Peyer's patch (tissue), 4 donors: Measurements from ENCODE around the gene LEMD1. TPM values are rescaled to one million over a fixed set of nuclear protein-coding genes. Genes with fewer than 3 reads are reported as not detected.

Source experiments
- DNase-seq, 3 donors: peaks; one replicate each; pipeline ENCODE4 v3.0.0-alpha.2; 2017 to 2019
- H3K27ac ChIP-seq, 4 donors: fragments of 200-600 bp; sonication (generic); one replicate each; pipeline ENCODE4 v1.5.1; 2016 to 2019
- H3K27me3 ChIP-seq, 2 donors: fragments of 200-600 bp; sonication (generic); one replicate each; pipeline ENCODE4 v1.5.1; 2019
- H3K36me3 ChIP-seq, 3 donors: fragments of 200-600 bp; sonication (generic); one replicate each; pipeline ENCODE4 v1.5.1; 2016 to 2019
- H3K4me1 ChIP-seq, 4 donors: fragments of 200-600 bp; sonication (generic); one replicate each; pipeline ENCODE4 v1.5.1; 2016 to 2019
- H3K4me3 ChIP-seq, 4 donors: fragments of 200-600 bp; sonication (generic); 1 replicate in 3 of 4; 2 replicates in 1 of 4; pipeline ENCODE4 v1.5.1; 2016 to 2019; ENCODE audit warnings: mild to moderate bottlenecking in 1 of 4
- H3K9me3 ChIP-seq, 4 donors: fragments of 200-600 bp; sonication (generic); one replicate each; pipeline ENCODE4 v1.5.1; 2016 to 2019; ENCODE audit warnings: mild to moderate bottlenecking in 1 of 4
- POLR2A ChIP-seq, 2 donors: fragments of 450-650 bp; IDR thresholded peaks; one replicate each; pipeline ENCODE4 v1.5.1; 2017; ENCODE audit warnings: antibody characterized with exemption in 2 of 2, mild to moderate bottlenecking in 2 of 2, moderate library complexity in 2 of 2
- total RNA-seq, 4 donors: library from RNA; depleted of rRNA; stranded (reverse); fragments of >200 nt; gene quantifications; one replicate each; pipeline ENCODE4 v1.1.0, GENCODE V29; 2016
- TF ChIP-seq, protein P1 (sequence below), 6 experiments: fragments of 450-650 bp in 4 of 6; fragments of 200-600 bp in 2 of 6; sonication (generic) in 1 of 6; IDR thresholded peaks; one replicate each; pipeline ENCODE4 v1.5.1; 2017 to 2019; ENCODE audit warnings: antibody characterized with exemption in 6 of 6, mild to moderate bottlenecking in 3 of 6, moderate library complexity in 1 of 6

Gene LEMD1
- total RNA-seq, 4 donors from 2014 or later = 2.4 to 3.7 TPM; not detected in 2

DNA sequence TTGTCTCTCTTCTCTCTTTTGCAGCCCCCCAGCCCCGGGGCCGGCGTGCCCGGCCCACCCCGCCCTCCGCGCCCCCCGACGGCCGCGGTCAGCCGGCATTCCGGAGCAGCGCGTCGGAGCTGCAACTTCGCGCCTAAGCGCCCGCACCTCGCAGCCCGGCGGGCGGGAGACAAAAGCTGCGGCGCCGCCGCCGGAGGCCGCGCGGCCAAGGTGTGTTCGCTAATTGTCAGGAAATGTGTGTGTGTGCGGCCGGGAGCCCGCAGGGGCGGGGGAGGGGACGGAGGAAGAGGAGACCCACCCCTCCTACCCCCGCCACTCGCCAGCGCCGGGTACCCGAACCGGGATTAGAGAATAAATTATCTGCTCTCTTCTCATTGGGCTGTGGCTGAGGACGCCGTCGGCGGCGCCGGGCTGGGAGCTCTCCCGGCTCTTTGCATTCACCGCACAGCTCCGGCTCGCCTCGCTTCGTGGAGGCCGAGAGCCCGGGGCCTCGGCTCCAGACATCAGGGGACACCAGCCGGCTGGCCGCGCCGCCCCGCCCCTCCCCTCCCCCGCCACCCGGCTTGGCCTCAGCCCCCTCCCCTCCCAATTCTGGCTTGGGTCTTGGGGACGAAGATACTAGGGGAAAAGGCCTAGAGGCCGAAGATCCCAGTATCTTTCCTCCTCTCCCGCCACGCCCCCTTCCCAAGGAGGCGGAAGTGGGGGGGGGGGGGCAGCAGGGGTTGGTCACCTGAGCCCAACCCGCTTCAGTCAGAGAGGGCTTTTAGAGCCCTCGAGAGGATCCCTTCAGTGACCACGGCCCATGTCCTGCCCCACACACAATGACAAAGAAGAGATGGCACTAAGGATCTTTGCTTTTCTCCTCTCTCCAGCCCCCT lies 35.3 kb upstream of the LEMD1 start:
- Histone ChIP-seq H3K36me3 (no peaks in the 10 kb centered on the region), H3K27ac (no peak overlapping the region), H3K4me1 (peaks cover 5 to 23% (median 12%) of the 10 kb centered on the region in 4 donors), H3K4me3 (peak overlapping the region in 3 of 4 donors; percentile 30 to 42 (median 37)), H3K27me3 (peaks cover 0 to 42% of the 10 kb centered on the region in 2 donors), H3K9me3 (no peaks in the 10 kb centered on the region)
- TF ChIP-seq, protein P1, sequence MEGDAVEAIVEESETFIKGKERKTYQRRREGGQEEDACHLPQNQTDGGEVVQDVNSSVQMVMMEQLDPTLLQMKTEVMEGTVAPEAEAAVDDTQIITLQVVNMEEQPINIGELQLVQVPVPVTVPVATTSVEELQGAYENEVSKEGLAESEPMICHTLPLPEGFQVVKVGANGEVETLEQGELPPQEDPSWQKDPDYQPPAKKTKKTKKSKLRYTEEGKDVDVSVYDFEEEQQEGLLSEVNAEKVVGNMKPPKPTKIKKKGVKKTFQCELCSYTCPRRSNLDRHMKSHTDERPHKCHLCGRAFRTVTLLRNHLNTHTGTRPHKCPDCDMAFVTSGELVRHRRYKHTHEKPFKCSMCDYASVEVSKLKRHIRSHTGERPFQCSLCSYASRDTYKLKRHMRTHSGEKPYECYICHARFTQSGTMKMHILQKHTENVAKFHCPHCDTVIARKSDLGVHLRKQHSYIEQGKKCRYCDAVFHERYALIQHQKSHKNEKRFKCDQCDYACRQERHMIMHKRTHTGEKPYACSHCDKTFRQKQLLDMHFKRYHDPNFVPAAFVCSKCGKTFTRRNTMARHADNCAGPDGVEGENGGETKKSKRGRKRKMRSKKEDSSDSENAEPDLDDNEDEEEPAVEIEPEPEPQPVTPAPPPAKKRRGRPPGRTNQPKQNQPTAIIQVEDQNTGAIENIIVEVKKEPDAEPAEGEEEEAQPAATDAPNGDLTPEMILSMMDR (IDR thresholded peaks at IDR 0.05) = no peak
- no peak for TF ChIP-seq POLR2A (IDR thresholded peaks at IDR 0.05)
- DNase-seq = no peak

DNA sequence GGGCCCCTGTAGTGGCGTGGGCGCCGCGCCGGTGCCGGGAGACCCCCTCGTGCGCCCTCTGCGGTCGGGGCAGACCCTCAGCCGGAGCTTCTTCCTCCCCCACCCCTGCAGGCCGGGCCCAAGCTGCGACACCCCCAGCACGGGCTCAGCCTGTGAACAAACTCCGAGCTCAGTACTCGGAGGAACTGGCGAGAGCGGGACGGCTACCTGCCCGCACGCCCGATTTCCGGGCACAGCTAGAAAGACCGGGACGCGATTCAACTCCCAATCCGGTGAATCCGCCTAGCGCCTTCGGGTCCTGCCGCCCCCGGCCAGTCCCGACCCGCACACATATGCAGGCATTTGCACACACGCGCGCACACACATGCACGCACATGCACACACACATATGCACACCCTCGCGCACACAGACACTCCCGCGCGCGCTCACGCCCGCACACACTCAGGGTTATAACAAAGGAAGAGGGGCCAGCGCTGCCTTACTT lies 34.6 kb upstream of the LEMD1 start:
- TF ChIP-seq, protein P1 (IDR thresholded peaks at IDR 0.05) = no peak
- no peak for TF ChIP-seq POLR2A (IDR thresholded peaks at IDR 0.05)
- DNase-seq = no peak
- no peaks in the 10 kb centered on the region for H3K36me3 ChIP-seq
- no peak overlapping the region for H3K27ac ChIP-seq
- peaks cover 0 to 42% of the 10 kb centered on the region in 2 donors for H3K27me3 ChIP-seq
- peak overlapping the region in 3 of 4 donors; percentile 30 to 42 (median 37) for H3K4me3 ChIP-seq
- peaks cover 5 to 23% (median 12%) of the 10 kb centered on the region in 4 donors for H3K4me1 ChIP-seq
- H3K9me3 ChIP-seq = no peaks in the 10 kb centered on the region

DNA sequence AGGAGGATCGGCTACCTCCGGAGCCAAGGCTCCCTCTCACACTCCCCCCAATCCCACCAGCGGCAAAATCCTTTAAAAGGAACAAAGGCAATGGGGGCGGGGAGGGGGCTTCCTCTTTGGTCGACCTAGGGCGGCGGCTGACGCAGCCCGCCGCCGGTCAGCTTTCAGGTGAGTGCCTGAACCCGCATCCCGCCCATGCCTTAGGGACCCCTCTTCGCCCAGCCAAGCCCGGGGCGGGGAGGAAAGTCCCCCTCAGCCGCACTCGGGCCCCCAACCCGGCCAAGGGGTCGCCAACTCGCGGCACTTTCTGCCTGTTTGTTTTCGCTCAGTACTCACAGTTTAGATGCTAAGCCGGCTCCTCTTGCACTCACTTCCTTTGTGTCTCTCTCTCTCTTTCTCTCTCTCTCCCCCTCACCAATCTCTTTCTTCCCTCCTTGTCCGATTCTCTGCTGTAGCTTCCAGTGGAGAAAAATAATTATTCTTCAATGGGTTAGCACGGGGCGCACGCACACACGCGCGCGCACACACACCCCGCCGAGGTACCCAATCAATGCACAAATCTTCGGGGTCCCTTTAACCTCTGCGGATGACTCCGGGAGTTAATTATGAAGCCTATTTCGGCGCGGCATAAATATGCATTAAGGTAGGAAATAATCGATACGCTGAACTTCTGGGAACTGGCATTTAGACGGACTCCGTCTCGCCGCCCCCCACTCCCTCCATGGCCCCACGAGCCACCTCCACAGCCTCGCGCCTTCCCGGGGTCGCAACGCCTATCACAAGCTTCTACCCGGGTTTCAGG lies 33.9 kb upstream of the LEMD1 start, which contains the start of gene BLACAT1:
Gene BLACAT1, minus strand, starts transcription at position 465 of the 802 bp plus-strand sequence.
- no peak for DNase-seq
- H3K27me3 ChIP-seq = peaks cover 0 to 42% of the 10 kb centered on the region in 2 donors
- H3K4me1 ChIP-seq = peaks cover 5 to 23% (median 12%) of the 10 kb centered on the region in 4 donors
- TF ChIP-seq, protein P1 (IDR thresholded peaks at IDR 0.05) = no peak
- TF ChIP-seq POLR2A (IDR thresholded peaks at IDR 0.05) = no peak
- H3K9me3 ChIP-seq = no peaks in the 10 kb centered on the region
- H3K27ac ChIP-seq = no peak within 1 kb of the TSS
- peak within 1 kb of the TSS in 3 of 4 donors; percentile 30 to 42 (median 37) for H3K4me3 ChIP-seq
- no peaks in the 10 kb centered on the region for H3K36me3 ChIP-seq

DNA sequence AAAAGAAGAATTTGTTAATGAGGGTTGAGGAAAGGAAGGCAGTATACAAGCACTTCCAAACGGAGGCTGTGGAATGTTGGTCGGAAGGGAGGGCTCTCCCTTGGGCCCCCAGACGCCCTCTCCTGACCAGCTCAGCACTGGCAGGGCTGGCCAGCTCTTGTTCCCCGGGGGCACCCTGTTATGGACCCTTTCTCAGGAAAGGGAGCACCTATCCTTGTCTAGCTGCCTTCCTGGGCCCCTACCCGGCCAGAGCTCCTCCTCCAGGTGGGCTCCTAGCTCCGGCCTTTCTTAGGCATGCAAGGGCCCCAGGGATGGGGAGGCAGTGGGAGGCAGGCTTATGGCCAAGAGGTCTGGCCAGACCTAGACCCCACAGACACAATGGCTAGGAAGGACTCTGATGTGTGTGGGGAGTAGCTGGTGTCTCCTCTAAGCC lies 33.1 kb upstream of the LEMD1 start:
- Histone ChIP-seq H3K36me3 (no peaks in the 10 kb centered on the region), H3K9me3 (no peaks in the 10 kb centered on the region), H3K4me3 (no peak overlapping the region), H3K4me1 (peaks cover 5 to 30% (median 13%) of the 10 kb centered on the region in 4 donors), H3K27me3 (peaks cover 0 to 42% of the 10 kb centered on the region in 2 donors), H3K27ac (no peak overlapping the region)
- peak in 1 of 3 donors; percentile 34 for DNase-seq
- TF ChIP-seq, protein P1 (IDR thresholded peaks at IDR 0.05) = no peak
- TF ChIP-seq POLR2A (IDR thresholded peaks at IDR 0.05) = no peak

DNA sequence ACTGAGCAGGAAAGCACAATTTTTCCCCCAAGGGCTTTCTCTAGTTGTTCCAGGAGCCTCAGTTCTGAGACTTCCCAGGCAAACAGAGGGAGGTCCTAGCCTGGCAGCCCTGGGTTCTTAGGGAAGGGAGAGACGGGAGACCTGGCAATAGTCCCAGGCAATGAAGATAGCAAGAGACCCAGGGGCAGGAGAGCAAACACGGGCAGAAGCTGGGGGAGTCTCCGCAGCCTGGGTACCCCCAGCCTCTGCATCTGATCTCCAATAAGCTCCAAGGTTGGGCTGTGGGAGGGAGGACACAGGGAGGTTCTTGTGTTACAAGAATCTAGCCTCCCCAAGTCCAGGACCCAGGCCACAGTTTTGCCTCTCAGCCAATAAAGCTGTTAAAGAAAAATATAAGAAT lies 31.6 kb upstream of the LEMD1 start:
- no peak for DNase-seq
- H3K27ac ChIP-seq = no peak overlapping the region
- peaks cover 5 to 38% (median 15%) of the 10 kb centered on the region in 4 donors for H3K4me1 ChIP-seq
- no peak overlapping the region for H3K4me3 ChIP-seq
- no peaks in the 10 kb centered on the region for H3K9me3 ChIP-seq
- no peaks in the 10 kb centered on the region for H3K36me3 ChIP-seq
- peaks cover 0 to 42% of the 10 kb centered on the region in 2 donors for H3K27me3 ChIP-seq
- TF ChIP-seq POLR2A (IDR thresholded peaks at IDR 0.05) = no peak
- TF ChIP-seq, protein P1 (IDR thresholded peaks at IDR 0.05) = no peak
